T-helper 2 cell (primary cell): ENCODE results near the gene ZNF746.
"Not testable (repeated sequence)": the region's sequence is repeated elsewhere in the genome, so short reads cannot be mapped to it uniquely, and the experiment has no call there.

Experiments used
- DNase-seq, 5 experiments: peaks; one replicate each; pipeline versions ENCODE4 v3.0.0 to v3.0.0-alpha.2; 2012 to 2022

ZNF746 gene

GRCh38 chr7:149459201-149459539, 38.4 kb downstream of the ZNF746 start:
- DNase-seq = no peak

GRCh38 chr7:149458235-149458634, 39.4 kb downstream of the ZNF746 start:
- no peak for DNase-seq

GRCh38 chr7:149457766-149458165, 39.8 kb downstream of the ZNF746 start:
- no peak for DNase-seq

- no peak for DNase-seq
These were observed 40.8 kb downstream of the ZNF746 start for GRCh38 chr7:149456506-149457421.

GRCh38 chr7:149455175-149455950, 42.2 kb downstream of the ZNF746 start:
- no peak for DNase-seq

- no peak for DNase-seq
These were observed 42.9 kb downstream of the ZNF746 start for GRCh38 chr7:149454750-149455149.

- no peak for DNase-seq
These were observed 43.6 kb downstream of the ZNF746 start for GRCh38 chr7:149454006-149454405.

- DNase-seq = no peak
These were observed 46.8 kb downstream of the ZNF746 start for GRCh38 chr7:149450821-149451220.

- DNase-seq = no peak
These were observed 47.7 kb downstream of the ZNF746 start for GRCh38 chr7:149449897-149450296.

GRCh38 chr7:149448961-149449360, 48.6 kb downstream of the ZNF746 start:
- DNase-seq = no peak

- DNase-seq = not testable (repeated sequence)
These were observed 51.6 kb downstream of the ZNF746 start for GRCh38 chr7:149446026-149446425.

- no peak for DNase-seq
These were observed 53.3 kb downstream of the ZNF746 start for GRCh38 chr7:149444287-149444686.

- DNase-seq = no peak
These were observed 54.1 kb downstream of the ZNF746 start for GRCh38 chr7:149443523-149443922.

GRCh38 chr7:149442924-149443323, 54.7 kb downstream of the ZNF746 start:
- DNase-seq = no peak

- DNase-seq = peak in 1 of 5 experiments; percentile 45
These were observed 57.4 kb downstream of the ZNF746 start for GRCh38 chr7:149440222-149440621.

- DNase-seq = no peak
These were observed 61.3 kb downstream of the ZNF746 start for GRCh38 chr7:149436358-149436757.

GRCh38 chr7:149433124-149433523, 64.5 kb downstream of the ZNF746 start:
- no peak for DNase-seq

- DNase-seq = no peak
These were observed 65.4 kb downstream of the ZNF746 start for GRCh38 chr7:149432121-149432691.

GRCh38 chr7:149431486-149432120, 66.0 kb downstream of the ZNF746 start:
- no peak for DNase-seq

- no peak for DNase-seq
These were observed 67.4 kb downstream of the ZNF746 start for GRCh38 chr7:149430192-149430591.

- no peak for DNase-seq
These were observed 69.7 kb downstream of the ZNF746 start for GRCh38 chr7:149427893-149428292.

- no peak for DNase-seq
These were observed 70.4 kb downstream of the ZNF746 start for GRCh38 chr7:149427096-149427680.
